ENCODE results near the gene S100A3. TPM values are rescaled to one million over a fixed set of nuclear protein-coding genes. Genes with fewer than 3 reads are reported as not detected.

Gene S100A3
- total and polyA plus RNA-seq, 2 of the 8 experiments (the other 6 are each of a cell fraction or from before 2014, with no cell fraction given) = 0.26 to 0.47 TPM

- peak in 2 of 3 experiments; percentile 8 to 10; a peak in 2 of 4 replicates for TF ChIP-seq CTCF (IDR thresholded peaks at IDR 0.05; ENCODE audit: control extremely low read depth in 1 of 3, insufficient read depth in 1 of 3, low read depth in 1 of 3, low read length in 3 of 3)
- no peak for TF ChIP-seq SIX5 (IDR thresholded peaks at IDR 0.05; ENCODE audit: low read depth, low read length)
These were observed 2.1 kb downstream of the S100A3 start (continued) for GRCh38 chr1:153546796-153547559.

Measured in H1 (cell line).